Stimulated activated CD8-positive, alpha-beta memory T cell treated with anti-CD3 and anti-CD28 coated beads, Interleukin-7, amount 100 ng/mL, for 1 hour (primary cell): ENCODE measurements around the gene PNMA8A.

Source experiments
- DNase-seq, 2 donors: peaks; one replicate each; pipeline ENCODE4 v3.0.0-alpha.2; 2020; ENCODE audit warnings: low read depth in 2 of 2

The PNMA8A gene

GRCh38 chr19:46491975-46492682, 20.8 kb upstream of the PNMA8A start:
- no peak for DNase-seq

DNA sequence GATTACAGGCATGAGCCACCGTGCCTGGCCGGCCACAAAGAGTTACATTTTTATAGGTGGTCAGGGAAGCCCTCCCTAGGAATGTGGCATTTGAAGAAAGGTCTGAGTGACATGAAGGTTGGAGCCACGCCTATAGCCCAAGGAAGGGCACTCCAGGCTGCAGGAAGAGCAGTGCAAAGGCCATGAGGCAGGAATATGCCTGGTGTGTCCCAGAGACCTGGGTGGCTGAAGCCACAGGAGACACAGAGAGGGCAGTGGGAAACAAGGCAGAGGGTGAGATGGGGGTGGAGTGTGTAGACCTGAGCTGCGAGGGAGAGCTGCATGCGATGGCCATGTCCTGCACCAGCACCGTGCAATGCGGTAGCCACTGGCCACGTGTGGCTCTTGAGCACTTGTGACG, 19.4 kb upstream of the PNMA8A start:
- DNase-seq: no peak

- DNase-seq: no peak
Measured at GRCh38 chr19:46489445-46490272, 18.3 kb upstream of the PNMA8A start.

DNA sequence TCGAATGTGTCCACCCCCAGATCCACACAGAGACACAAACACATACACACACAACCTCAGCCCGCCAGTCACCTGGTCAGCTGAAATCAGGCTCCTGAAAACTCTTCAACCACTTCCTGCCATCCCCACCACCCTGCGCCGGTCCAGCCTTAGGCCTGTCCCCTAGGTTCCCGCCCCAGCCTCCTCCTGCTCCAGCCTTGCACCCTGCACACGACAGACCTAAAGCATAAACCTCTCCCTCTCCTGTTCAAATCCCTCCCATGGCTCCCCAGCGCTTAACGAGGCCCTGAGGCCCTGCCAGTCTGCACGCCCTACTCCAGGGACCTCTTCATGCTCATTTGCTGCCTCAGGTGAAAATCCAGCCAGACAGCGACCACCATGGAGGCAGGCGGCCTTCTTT, 17.2 kb upstream of the PNMA8A start:
- DNase-seq: no peak

- peak; percentile 61 to 66 for DNase-seq
Measured at GRCh38 chr19:46487802-46488445, 16.6 kb upstream of the PNMA8A start.

GRCh38 chr19:46487178-46487801, 15.9 kb upstream of the PNMA8A start:
- no peak for DNase-seq

DNA sequence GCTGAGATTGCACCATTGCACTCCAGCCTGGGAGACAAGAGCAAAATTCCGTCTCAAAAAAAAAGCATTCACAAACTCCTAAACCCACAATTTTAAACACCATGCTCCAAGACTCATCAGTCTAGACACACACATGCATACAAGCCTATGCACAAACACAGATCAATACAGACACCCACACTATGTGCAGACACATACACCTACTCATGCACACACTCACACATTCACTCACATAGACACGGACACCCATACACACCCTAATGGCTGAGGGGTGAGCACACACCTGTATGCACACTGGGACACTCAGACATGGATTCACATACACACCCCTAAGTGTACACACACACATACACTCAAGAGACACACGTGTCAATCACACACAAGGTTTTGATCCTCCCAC, 15.0 kb upstream of the PNMA8A start:
- no peak for DNase-seq

GRCh38 chr19:46484656-46485055, 13.3 kb upstream of the PNMA8A start:
- DNase-seq: no peak

DNA sequence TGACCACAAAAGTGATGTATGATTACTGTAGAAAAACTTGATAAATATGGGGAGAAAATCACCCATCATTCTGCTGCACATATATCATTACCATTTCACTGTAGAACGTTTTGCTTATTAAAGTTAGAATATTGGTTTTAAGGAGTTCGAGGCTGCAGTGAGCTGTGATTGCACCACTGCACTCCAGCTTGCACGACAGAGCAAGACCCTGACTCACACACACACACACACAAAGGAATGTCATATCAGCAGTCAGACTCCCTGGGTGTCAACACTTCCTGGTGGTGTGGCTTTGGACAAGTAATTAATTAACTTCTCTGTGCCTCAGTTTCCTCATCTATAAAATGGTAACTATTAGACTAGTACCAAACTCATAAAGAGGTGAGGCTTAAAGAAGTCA, 11.3 kb upstream of the PNMA8A start:
- no peak for DNase-seq

GRCh38 chr19:46481947-46482346, 10.6 kb upstream of the PNMA8A start:
- no peak for DNase-seq

GRCh38 chr19:46481223-46481848, 10.0 kb upstream of the PNMA8A start:
- DNase-seq: no peak

- DNase-seq: no peak
Measured at GRCh38 chr19:46480415-46480814, 9.1 kb upstream of the PNMA8A start.

DNA sequence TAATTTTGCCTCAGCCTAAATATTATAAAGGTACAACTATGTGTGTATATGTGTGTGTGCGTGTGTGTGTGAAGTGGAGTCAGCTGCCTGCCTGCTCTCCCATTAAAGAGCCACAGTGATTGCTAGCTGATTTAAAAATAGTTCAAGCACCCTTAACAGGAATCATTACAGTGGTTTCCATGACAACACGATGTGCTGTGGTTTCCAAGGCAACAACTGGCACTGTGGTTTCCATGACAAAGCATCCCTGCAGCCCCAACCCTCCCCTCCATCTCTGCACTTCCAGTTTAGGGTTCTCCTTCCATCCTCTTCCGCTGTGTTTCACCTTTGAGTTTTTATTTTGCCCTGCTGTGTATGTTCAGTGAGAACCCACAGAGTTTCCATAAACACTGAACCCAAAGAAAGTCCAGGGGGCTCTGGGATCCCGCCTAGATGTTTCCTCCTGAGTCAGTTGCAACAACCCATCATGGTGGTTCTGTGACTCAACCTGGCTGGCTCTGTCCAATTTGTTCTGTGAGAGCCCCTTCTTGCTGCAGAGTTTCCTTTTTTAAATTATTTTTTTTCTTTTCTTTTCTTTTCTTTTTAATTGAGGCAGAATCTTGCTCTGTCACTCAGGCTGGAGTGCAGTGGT, 7.1 kb upstream of the PNMA8A start:
- DNase-seq: no peak

DNA sequence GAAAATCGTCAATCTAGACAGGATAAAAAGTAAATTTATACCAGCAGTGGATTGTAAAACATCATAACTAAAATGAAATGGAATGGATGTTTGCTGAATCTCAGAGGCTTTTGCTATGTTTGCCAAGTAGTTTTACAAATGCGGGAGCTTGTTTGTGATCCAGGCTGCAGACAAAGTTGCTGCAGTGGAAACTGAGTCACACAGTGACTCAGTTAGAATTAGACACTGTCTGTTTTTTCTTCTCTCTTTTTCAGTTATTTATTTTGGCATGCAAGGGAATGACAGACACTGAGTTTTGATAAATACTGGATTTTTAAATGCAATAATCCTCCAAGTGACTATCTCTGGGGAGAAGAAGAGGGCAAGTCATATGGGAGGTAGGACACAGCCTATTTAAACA, 4.6 kb upstream of the PNMA8A start:
- DNase-seq: no peak

DNA sequence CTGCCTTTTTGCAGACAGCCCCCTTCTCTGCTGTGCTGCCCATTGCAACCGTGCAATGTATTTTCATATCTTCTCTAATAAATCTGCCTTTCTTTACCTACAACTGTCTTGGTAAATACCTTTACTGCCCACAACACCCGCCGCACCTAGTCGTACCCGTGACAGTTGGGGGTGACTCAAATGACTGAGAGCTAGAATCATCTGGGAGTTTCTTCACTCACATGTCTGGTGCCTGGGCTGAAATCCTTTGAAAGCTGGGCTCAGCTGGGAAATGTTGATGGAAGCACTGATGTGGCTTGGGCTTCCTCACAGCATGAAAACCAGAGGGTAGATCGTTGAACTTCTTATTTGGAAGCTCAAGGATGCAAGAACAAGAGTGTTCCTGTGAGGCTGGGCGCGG, 2.8 kb upstream of the PNMA8A start:
- no peak for DNase-seq

DNA sequence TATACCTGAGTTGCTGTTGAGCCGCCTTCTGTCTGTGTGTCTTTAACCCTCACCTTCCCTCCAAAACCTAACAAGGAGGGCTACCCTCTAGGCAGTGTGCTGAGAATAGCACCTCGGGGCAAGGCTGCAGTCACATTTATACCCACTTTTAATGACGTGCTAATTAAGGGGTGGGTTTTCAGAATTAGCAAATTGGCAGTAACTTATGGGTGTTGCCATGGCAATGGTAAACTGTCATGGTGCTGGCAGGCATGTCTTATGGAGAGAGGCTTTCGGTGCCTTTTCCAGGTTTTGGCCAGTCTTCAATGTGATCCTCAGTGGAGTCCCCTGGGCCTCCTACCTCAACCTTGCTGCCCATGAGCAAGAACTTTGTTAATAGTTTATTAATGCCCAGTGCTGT, 1.2 kb upstream of the PNMA8A start:
- no peak for DNase-seq

- DNase-seq: no peak
Measured at GRCh38 chr19:46471811-46472543, 614 bp upstream of the PNMA8A start.

DNA sequence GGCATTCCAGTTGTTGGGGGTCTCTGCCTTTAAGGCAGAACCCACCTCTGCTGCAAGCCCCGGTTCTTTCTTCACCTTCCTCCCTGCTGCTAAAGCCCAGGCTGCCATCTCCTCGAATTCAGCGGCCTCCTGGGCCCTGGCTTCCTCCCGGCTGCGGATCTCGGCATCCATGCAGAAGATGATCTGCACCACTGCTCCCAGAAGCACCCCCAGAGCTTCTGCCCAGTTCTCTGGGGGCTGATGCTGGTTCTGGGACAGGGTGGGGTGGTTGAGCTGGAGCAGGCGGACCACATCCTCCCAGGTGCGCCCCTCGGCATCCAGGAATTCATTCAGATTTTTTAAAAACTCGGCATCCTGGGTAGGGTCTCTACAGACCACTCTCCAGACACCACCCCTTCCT, 987 bp downstream of the PNMA8A start:
- DNase-seq: no peak

DNA sequence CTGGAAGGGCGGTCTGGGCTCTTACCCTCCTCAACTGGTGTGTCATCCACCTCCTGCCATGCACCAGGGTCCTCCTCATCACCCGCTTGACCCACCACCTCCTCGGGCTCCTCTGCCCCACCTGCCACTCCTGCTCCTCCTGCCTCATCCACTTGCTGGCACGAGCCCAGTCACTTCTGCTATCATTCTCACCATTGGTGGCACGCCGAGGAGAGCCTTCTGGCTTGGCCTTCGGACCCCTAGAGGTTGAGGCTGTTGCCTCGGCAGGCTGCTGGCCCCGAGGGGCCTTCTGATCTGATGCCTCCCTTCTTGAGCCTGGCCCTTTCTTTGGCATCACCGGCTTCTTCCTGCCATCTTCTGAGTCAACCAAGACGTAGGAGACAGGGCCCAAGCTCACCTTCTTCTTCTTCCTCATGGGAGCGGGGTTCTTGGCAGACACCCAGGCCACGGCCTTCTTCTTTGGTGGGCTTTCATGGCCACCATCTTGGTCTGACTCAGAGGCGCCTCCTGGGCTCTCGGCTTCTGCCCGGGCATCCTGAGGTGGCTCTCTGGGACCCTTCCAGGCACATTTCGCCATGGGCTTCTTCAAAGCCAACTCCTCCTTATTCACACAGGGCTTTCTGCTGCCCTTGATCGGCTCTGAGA, 1.7 kb downstream of the PNMA8A start:
- DNase-seq: no peak

GRCh38 chr19:46466536-46467196, 4.7 kb downstream of the PNMA8A start:
- DNase-seq: no peak
